PC-3 (cell line): ENCODE data around the gene NALCN.

Source experiments
- EZH2 ChIP-seq: fragments of 300-600 bp; sonication (generic); IDR thresholded peaks from one replicate; pipeline ENCODE4 v1.6.1; 2017; ENCODE audit warnings: antibody characterized with exemption, mild to moderate bottlenecking, low read length; ENCODE audit not compliant: unreplicated experiment
- TF ChIP-seq, protein P1 (sequence below): fragments of 300-600 bp; sonication (generic); conservative IDR thresholded peaks from 2 replicates; pipeline ENCODE4 v1.5.1; 2017; ENCODE audit warnings: antibody characterized with exemption, low read depth, mild to moderate bottlenecking, low read length

DNA sequence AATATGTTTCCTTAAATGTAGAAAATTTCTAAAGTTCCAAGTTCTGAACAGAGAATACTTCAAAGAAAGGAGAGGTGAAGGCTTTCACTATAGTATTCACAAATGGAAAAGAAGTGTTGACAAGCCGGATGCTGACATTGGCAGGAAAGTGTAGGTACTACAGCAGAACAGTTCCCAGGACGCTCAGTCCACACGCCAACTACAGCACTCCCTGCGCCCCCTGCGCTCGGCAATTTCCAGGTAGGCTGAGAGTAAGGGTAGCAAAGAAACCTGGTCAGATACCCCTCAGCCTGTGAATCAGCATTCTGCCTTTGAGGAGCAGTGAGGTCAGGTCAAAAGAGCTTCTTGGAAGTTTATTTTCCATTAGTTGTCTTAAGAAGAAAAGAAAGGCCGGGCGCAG, 115.3 kb downstream of the NALCN start:
- TF ChIP-seq, protein P1, sequence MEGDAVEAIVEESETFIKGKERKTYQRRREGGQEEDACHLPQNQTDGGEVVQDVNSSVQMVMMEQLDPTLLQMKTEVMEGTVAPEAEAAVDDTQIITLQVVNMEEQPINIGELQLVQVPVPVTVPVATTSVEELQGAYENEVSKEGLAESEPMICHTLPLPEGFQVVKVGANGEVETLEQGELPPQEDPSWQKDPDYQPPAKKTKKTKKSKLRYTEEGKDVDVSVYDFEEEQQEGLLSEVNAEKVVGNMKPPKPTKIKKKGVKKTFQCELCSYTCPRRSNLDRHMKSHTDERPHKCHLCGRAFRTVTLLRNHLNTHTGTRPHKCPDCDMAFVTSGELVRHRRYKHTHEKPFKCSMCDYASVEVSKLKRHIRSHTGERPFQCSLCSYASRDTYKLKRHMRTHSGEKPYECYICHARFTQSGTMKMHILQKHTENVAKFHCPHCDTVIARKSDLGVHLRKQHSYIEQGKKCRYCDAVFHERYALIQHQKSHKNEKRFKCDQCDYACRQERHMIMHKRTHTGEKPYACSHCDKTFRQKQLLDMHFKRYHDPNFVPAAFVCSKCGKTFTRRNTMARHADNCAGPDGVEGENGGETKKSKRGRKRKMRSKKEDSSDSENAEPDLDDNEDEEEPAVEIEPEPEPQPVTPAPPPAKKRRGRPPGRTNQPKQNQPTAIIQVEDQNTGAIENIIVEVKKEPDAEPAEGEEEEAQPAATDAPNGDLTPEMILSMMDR: no peak
- no peak for TF ChIP-seq EZH2
